HepG2 (cell line): ENCODE data around the gene SAMD14. TPM values are rescaled to one million over a fixed set of nuclear protein-coding genes. Genes with fewer than 3 reads are reported as not detected.
A peak's percentile ranks its signal among the peaks of the same experiment; 100 is the strongest.

ENCODE experiments used
- ARHGAP35 ChIP-seq: sonication (generic); formaldehyde crosslinking; IDR thresholded peaks from 2 replicates; pipeline ENCODE4 v1.9.0; 2022; ENCODE audit warnings: mild to moderate bottlenecking, inconsistent platforms, moderate library complexity, missing genetic modification reagents, borderline replicate concordance
- CHD2 ChIP-seq: IDR thresholded peaks from 2 replicates; pipeline ENCODE4 v1.6.1; 2011; ENCODE audit warnings: low read depth, low read length, improper control_type of control experiment
- CSRNP2 ChIP-seq: sonication (generic); formaldehyde crosslinking; conservative IDR thresholded peaks from 2 replicates; pipeline ENCODE4 v1.8.0; 2022; ENCODE audit warnings: low read depth, missing genetic modification reagents
- HDAC2 ChIP-seq: sonication (generic); formaldehyde crosslinking; IDR thresholded peaks from 2 replicates; pipeline ENCODE4 v1.4.0; 2020; ENCODE audit warnings: missing genetic modification reagents
- IKZF4 ChIP-seq: sonication (generic); formaldehyde crosslinking; IDR thresholded peaks from 2 replicates; pipeline ENCODE4 v1.5.1; 2020; ENCODE audit warnings: borderline replicate concordance, mild to moderate bottlenecking, low read depth, missing genetic modification reagents; ENCODE audit errors: not compliant biosample characterization
- NCOA2 ChIP-seq: sonication (generic); formaldehyde crosslinking; IDR thresholded peaks from 2 replicates; pipeline ENCODE4 v1.8.0; 2022; ENCODE audit warnings: inconsistent platforms
- NFE2 ChIP-seq: sonication (generic); formaldehyde crosslinking; IDR thresholded peaks from 2 replicates; pipeline ENCODE4 v1.4.0; 2020; ENCODE audit warnings: missing genetic modification reagents
- NFRKB ChIP-seq: fragments of 450-650 bp; IDR thresholded peaks from 2 replicates; pipeline ENCODE4 v1.6.1; 2017
- NFYC ChIP-seq: IDR thresholded peaks from 2 replicates; pipeline ENCODE4 v1.6.1; 2016; ENCODE audit warnings: missing genetic modification reagents, missing compliant biosample characterization
- NR2C2 ChIP-seq: sonication (generic); formaldehyde crosslinking; IDR thresholded peaks from 2 replicates; pipeline ENCODE4 v1.4.0; 2020; ENCODE audit warnings: missing genetic modification reagents, mild to moderate bottlenecking, moderate library complexity, borderline replicate concordance
- NR2F1 ChIP-seq, 2 experiments: fragments of 450-650 bp in 1 of 2; formaldehyde crosslinking in 1 of 2; IDR thresholded peaks; 2 replicates each; pipeline versions ENCODE4 v1.5.0 to v1.6.1; 2016 to 2020; ENCODE audit warnings: mild to moderate bottlenecking in 1 of 2, missing compliant biosample characterization in 1 of 2, missing genetic modification reagents in 1 of 2, moderate library complexity in 1 of 2
- PLSCR1 ChIP-seq: sonication (generic); formaldehyde crosslinking; IDR thresholded peaks from 2 replicates; pipeline ENCODE4 v1.5.0; 2020; ENCODE audit warnings: missing genetic modification reagents, mild to moderate bottlenecking, borderline replicate concordance
- RARG ChIP-seq: sonication (generic); formaldehyde crosslinking; IDR thresholded peaks from 2 replicates; pipeline ENCODE4 v1.4.0; 2020; ENCODE audit warnings: low read depth, mild to moderate bottlenecking, missing genetic modification reagents
- RBFOX2 ChIP-seq: fragments of 200-400 bp; formaldehyde crosslinking; IDR thresholded peaks from 2 replicates; pipeline ENCODE4 v1.6.1; 2017; ENCODE audit warnings: low read depth, mild to moderate bottlenecking, low read length
- RNF2 ChIP-seq: fragments of 450-650 bp; conservative IDR thresholded peaks from 2 replicates; pipeline ENCODE4 v1.6.1; 2016; ENCODE audit warnings: low read depth
- SIN3B ChIP-seq: fragments of 150-350 bp; IDR thresholded peaks from 2 replicates; pipeline ENCODE4 v1.6.1; 2014; ENCODE audit warnings: low read length
- SP140L ChIP-seq: sonication (generic); formaldehyde crosslinking; IDR thresholded peaks from 2 replicates; pipeline ENCODE4 v1.4.0; 2020; ENCODE audit warnings: missing genetic modification reagents, borderline replicate concordance
- TBX3 ChIP-seq: fragments of 450-650 bp; IDR thresholded peaks from 2 replicates; pipeline ENCODE4 v1.6.1; 2017; ENCODE audit warnings: antibody characterized with exemption, mild to moderate bottlenecking, inconsistent platforms, borderline replicate concordance
- ZFP37 ChIP-seq: sonication (generic); formaldehyde crosslinking; IDR thresholded peaks from 2 replicates; pipeline ENCODE4 v1.4.0; 2020; ENCODE audit warnings: missing genetic modification reagents, borderline replicate concordance
- ZNF224 ChIP-seq: sonication (generic); formaldehyde crosslinking; IDR thresholded peaks from 2 replicates; pipeline ENCODE4 v1.5.0; 2020; ENCODE audit warnings: mild to moderate bottlenecking, missing genetic modification reagents
- ZNF253 ChIP-seq: sonication (generic); formaldehyde crosslinking; IDR thresholded peaks from 2 replicates; pipeline ENCODE4 v1.8.0; 2022; ENCODE audit warnings: mild to moderate bottlenecking, missing genetic modification reagents, borderline replicate concordance
- ZNF512B ChIP-seq: sonication (generic); formaldehyde crosslinking; IDR thresholded peaks from 2 replicates; pipeline ENCODE4 v1.5.1; 2020; ENCODE audit warnings: missing genetic modification reagents, mild to moderate bottlenecking, borderline replicate concordance
- ZNF589 ChIP-seq: sonication (generic); formaldehyde crosslinking; conservative IDR thresholded peaks from 2 replicates; pipeline ENCODE4 v1.8.0; 2022; ENCODE audit warnings: mild to moderate bottlenecking, moderate library complexity, missing genetic modification reagents
- ZNF614 ChIP-seq: IDR thresholded peaks from 2 replicates; pipeline ENCODE4 v1.6.1; 2018; ENCODE audit warnings: missing biosample characterization, missing genetic modification reagents, inconsistent platforms, borderline replicate concordance
- ZNF772 ChIP-seq: sonication (generic); formaldehyde crosslinking; IDR thresholded peaks from 2 replicates; pipeline ENCODE4 v1.5.0; 2020; ENCODE audit warnings: mild to moderate bottlenecking, missing genetic modification reagents
- ZSCAN25 ChIP-seq: sonication (generic); formaldehyde crosslinking; IDR thresholded peaks from 2 replicates; pipeline ENCODE4 v1.8.0; 2022; ENCODE audit warnings: mild to moderate bottlenecking, missing genetic modification reagents
- polyA plus RNA-seq, 8 experiments: library from polyadenylated mRNA; depleted of rRNA in 3 of 8; stranded (reverse) in 7 of 8; unstranded in 1 of 8; fragments of >200 nt; fragmentation: Illumina TruSeq in 4 of 8; extraction: Trizol in 4 of 8; gene quantifications; 2 replicates each; pipeline versions ENCODE4 v1.2.1 to v1.2.3, GENCODE V29; 2011 to 2016; ENCODE audit warnings: low read depth in 4 of 8, missing spikeins in 1 of 8, mixed read lengths in 1 of 8; ENCODE audit not compliant: insufficient read depth in 1 of 8
- total RNA-seq, 5 experiments: library from RNA; depleted of rRNA; stranded (reverse); fragments of >200 nt; fragmentation: Illumina TruSeq; extraction: Trizol; gene quantifications; 2 replicates each; pipeline ENCODE4 v1.2.3, GENCODE V29; 2016; ENCODE audit warnings: low read depth in 1 of 5

SAMD14 gene
- total and polyA plus RNA-seq, 2 of the 13 experiments (the other 11 are each of a cell fraction or from before 2014, with no cell fraction given): 0.07 to 0.22 TPM

- no peak; the same call in 1 of the 2 replicates for TF ChIP-seq ARHGAP35
- TF ChIP-seq ZNF614 (CRISPR knock-in tag): no peak; the same call in 1 of the 2 replicates
- peak; percentile 68; the same call in 1 of the 2 replicates for TF ChIP-seq RNF2
- TF ChIP-seq TBX3: no peak
- no peak for TF ChIP-seq ZNF589 (CRISPR knock-in tag)
- TF ChIP-seq NFYC: no peak
- TF ChIP-seq HDAC2 (CRISPR knock-in tag): peak; percentile 68
- TF ChIP-seq SIN3B: no peak
- TF ChIP-seq NFE2 (CRISPR knock-in tag): no peak
- TF ChIP-seq ZNF253 (CRISPR knock-in tag): no peak
- no peak for TF ChIP-seq NR2C2 (CRISPR knock-in tag)
- no peak for TF ChIP-seq ZNF224
- TF ChIP-seq CSRNP2 (CRISPR knock-in tag): no peak
- TF ChIP-seq RBFOX2: peak; percentile 63; the same call in 1 of the 2 replicates
- TF ChIP-seq IKZF4 (CRISPR knock-in tag): no peak
- no peak for TF ChIP-seq RARG (CRISPR knock-in tag)
- TF ChIP-seq NR2F1 (CRISPR knock-in tag; IDR thresholded peaks at IDR 0.05): no peak
- no peak for TF ChIP-seq NFRKB
- TF ChIP-seq PLSCR1: no peak
- peak; percentile 72; the same call in 1 of the 2 replicates for TF ChIP-seq ZNF772 (CRISPR knock-in tag)
- no peak for TF ChIP-seq ZNF512B (CRISPR knock-in tag)
- peak; percentile 81; the same call in 1 of the 2 replicates for TF ChIP-seq SP140L
- TF ChIP-seq CHD2: no peak
- TF ChIP-seq NCOA2: 0 out of 2 replicates have a peak, but pooled peaks have one; percentile 18
- peak; percentile 56; the same call in 1 of the 2 replicates for TF ChIP-seq ZSCAN25 (CRISPR knock-in tag)
- TF ChIP-seq ZFP37 (CRISPR knock-in tag): no peak
Observed at GRCh38 chr17:50177983-50178834, 48.2 kb upstream of the SAMD14 start (continued).
